Activated CD4-positive, alpha-beta T cell treated with anti-CD3 and anti-CD28 coated beads for 36 hours (primary cell): ENCODE data around the gene RNF214. TPM values are rescaled to one million over a fixed set of nuclear protein-coding genes. Genes with fewer than 3 reads are reported as not detected.
"Not testable (repeated sequence)": the region's sequence is repeated elsewhere in the genome, so short reads cannot be mapped to it uniquely, and the experiment has no call there.

Experiments
- ATAC-seq: fragments of 200-7000 bp; cut with Tn5 transposase; one replicate; pipeline ENCODE4 v1.10.0; 2021; ENCODE audit warnings: mild to moderate bottlenecking, moderate library complexity
- CTCF ChIA-PET: fragments of 350-600 bp; sonication (Branson Sonifier 250); formaldehyde crosslinking; loops from one replicate; lab custom pipeline; 2021; ENCODE audit warnings: antibody characterized with exemption; lab: Charles Lee
- POLR2A ChIA-PET: fragments of 350-600 bp; sonication (Branson Sonifier 250); formaldehyde crosslinking; loops from one replicate; lab custom pipeline; 2021; ENCODE audit warnings: antibody characterized with exemption, inconsistent platforms; lab: Charles Lee
- DNase-seq: peaks from one replicate; pipeline ENCODE4 v3.0.0-alpha.2; 2020
- H3K27ac Mint-ChIP-seq: one replicate; pipeline ENCODE4 v1.8.0; 2021; ENCODE audit warnings: mixed read lengths
- H3K27me3 Mint-ChIP-seq: one replicate; pipeline ENCODE4 v1.8.0; 2021; ENCODE audit warnings: mixed read lengths
- H3K36me3 Mint-ChIP-seq: one replicate; pipeline ENCODE4 v1.8.0; 2021; ENCODE audit warnings: low read depth, mixed read lengths
- H3K4me1 Mint-ChIP-seq: one replicate; pipeline ENCODE4 v1.8.0; 2021; ENCODE audit warnings: mixed read lengths
- H3K4me3 Mint-ChIP-seq: one replicate; pipeline ENCODE4 v1.8.0; 2021; ENCODE audit warnings: mild to moderate bottlenecking, moderate library complexity, mixed read lengths
- H3K9me3 Mint-ChIP-seq: one replicate; pipeline ENCODE4 v1.8.0; 2021; ENCODE audit warnings: low read depth, mixed read lengths
- intact Hi-C, 2 experiments: fragments of 100-400 bp; cut with DNase I in 1 of 2; cut with micrococcal nuclease in 1 of 2; formaldehyde crosslinking; loops; one replicate each; pipeline versions ENCODE4 v1.14.2 to v1.15.1; 2022 to 2024; cut with DNase I, micrococcal nuclease
- total RNA-seq, 2 experiments: library from RNA; stranded (reverse); gene quantifications; one replicate each; pipeline ENCODE4 v1.2.3, GENCODE V29; 2021

Gene RNF214
- total RNA-seq, 2 experiments from 2014 or later, result 19.3 to 24.6 TPM

DNA sequence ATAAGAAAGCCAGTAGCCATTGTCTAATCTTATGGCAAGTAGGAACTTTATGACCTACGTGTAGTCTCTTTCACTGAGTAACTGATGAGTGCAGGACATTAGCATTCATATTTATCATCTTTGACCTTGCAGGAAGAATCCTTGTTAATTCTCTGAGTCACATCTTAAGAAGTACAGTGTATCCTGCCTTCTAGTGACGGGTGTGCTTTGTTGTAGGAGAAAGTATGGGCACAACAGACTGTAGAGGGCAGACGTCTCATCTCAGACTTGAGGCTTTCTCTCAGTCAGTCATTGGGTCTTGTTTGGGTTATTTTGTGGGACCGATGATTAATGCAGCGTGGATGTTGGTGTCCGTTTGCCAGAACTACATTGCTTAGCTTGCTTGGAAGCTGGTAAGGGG is 6.8 kb downstream of the RNF214 start:
- Mint-ChIP-seq H3K4me1 (peaks cover 3% of the 10 kb centered on the region), H3K9me3 (no peaks in the 10 kb centered on the region), H3K27me3 (no peaks in the 10 kb centered on the region), H3K4me3 (no peak overlapping the region), H3K36me3 (peaks cover 16% of the 10 kb centered on the region), H3K27ac (no peak overlapping the region)
- ChIA-PET POLR2A (no interaction called here), CTCF (no interaction called here)
- ATAC-seq (no peak), DNase-seq (no peak)
- intact Hi-C loops, result loop anchor here (10.0 kb wide), 2 partner anchors 576 to 806 kb away; no protein-coding TSS in a partner anchor

DNA sequence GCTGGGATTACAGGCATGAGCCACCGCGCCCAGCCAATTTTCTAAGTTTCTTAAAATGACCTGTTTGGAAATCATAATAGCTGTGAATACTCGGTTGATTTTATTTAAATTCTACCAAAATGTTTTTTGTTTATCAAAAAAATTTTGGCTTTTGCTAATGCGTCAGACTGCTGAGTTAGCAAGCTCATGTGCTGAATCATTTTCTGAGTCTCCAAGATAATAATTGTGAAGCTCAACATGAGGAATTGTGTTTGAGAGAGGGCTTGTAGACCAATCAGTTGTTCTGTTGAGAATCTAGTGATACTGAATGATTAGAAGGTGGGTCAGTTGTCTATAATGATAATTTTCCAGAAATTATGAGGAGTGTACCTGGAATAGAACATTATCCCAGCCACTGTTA is 15.9 kb downstream of the RNF214 start:
- DNase-seq, result no peak
- ChIA-PET POLR2A (no interaction called here), CTCF (interaction anchor here (0.7 to 1.1 kb wide), 2 partner anchors 11 to 22 kb away, joined by 3 read pairs; no protein-coding TSS in a partner anchor)
- Mint-ChIP-seq H3K9me3 (no peaks in the 10 kb centered on the region), H3K27me3 (no peaks in the 10 kb centered on the region), H3K27ac (no peak overlapping the region), H3K4me1 (no peaks in the 10 kb centered on the region), H3K4me3 (no peak overlapping the region), H3K36me3 (peaks cover 34% of the 10 kb centered on the region)
- intact Hi-C loops, result no loop called here
- no peak for ATAC-seq

DNA sequence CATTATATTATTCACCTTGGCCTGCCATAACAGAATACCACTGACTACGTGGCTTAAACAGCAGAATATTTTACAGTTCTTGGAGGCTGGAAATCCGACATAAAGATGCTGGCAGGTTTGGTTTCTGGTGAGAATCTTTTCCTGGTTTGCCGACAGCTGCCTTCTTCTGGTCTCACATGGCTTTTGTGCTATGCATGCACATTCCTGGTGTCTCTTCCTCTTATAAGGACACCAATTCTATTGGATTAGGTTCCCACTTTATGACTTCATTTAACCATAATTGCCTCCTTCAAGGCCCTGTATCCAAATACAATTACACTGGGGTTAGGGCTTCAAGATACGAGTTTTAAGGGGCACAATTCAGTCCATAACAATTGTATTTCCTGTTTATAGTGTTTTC is 17.1 kb downstream of the RNF214 start:
- Mint-ChIP-seq H3K9me3 (no peaks in the 10 kb centered on the region), H3K27me3 (no peaks in the 10 kb centered on the region), H3K4me3 (no peak overlapping the region), H3K27ac (no peak overlapping the region), H3K4me1 (no peaks in the 10 kb centered on the region), H3K36me3 (peaks cover 33% of the 10 kb centered on the region)
- intact Hi-C loops, result no loop called here
- no peak for DNase-seq
- ATAC-seq, result no peak
- ChIA-PET CTCF (no interaction called here), POLR2A (no interaction called here)

DNA sequence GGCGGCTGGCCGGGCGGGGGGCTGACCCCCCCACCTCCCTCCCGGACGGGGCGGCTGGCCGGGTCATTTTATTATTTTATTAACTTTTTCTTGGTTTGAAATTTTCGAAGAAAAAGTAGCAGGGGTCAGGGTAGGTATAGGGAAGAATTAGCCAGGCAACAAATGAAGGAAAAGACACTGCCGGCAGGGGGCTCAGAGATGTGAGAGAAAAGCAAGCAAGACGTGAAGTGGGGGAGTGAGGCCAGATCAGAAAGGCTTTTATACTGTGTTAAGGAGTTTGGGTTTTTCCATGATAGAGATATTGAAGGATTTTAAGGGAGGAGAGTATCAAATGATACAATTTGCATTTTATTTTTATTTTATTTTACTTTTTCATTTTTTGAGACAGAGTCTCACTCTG is 19.0 kb downstream of the RNF214 start:
- POLR2A ChIA-PET, result no interaction called here
- CTCF ChIA-PET, result no interaction called here

DNA sequence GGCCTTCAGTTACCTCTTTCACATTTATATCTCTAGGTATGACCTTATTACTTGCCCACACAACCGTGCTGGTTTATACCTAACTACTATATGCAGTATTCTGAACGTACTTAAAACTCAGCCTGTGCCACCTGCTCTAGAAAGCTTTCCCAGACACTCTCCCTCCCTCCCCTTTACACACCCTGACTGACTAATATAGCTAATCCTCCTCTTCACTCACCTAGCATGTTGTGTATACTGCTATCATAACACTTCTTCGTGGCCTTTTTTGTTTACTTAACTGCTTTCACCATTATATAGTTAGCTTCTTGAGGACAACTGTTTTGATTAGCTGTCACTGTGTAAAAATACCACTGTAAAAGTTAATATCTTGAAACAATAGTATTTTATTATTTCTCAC is 23.5 kb downstream of the RNF214 start:
- DNase-seq (no peak), ATAC-seq (no peak)
- H3K9me3 Mint-ChIP-seq, result no peaks in the 10 kb centered on the region
- no peak overlapping the region for H3K27ac Mint-ChIP-seq
- no peak overlapping the region for H3K4me3 Mint-ChIP-seq
- peaks cover 18% of the 10 kb centered on the region for H3K36me3 Mint-ChIP-seq
- CTCF ChIA-PET, result no interaction called here
- no peaks in the 10 kb centered on the region for H3K27me3 Mint-ChIP-seq
- H3K4me1 Mint-ChIP-seq, result peaks cover 8% of the 10 kb centered on the region
- POLR2A ChIA-PET, result no interaction called here
- intact Hi-C loops, result no loop called here

More for the DNA sequence above, 19.0 kb downstream of the RNF214 start:
- intact Hi-C loops, result no loop called here
- Mint-ChIP-seq H3K4me1 (peaks cover 7% of the 10 kb centered on the region), H3K27me3 (no peaks in the 10 kb centered on the region), H3K36me3 (peaks cover 21% of the 10 kb centered on the region), H3K4me3 (no peak overlapping the region), H3K9me3 (no peaks in the 10 kb centered on the region), H3K27ac (no peak overlapping the region)
- ATAC-seq (no peak), DNase-seq (no peak)

DNA sequence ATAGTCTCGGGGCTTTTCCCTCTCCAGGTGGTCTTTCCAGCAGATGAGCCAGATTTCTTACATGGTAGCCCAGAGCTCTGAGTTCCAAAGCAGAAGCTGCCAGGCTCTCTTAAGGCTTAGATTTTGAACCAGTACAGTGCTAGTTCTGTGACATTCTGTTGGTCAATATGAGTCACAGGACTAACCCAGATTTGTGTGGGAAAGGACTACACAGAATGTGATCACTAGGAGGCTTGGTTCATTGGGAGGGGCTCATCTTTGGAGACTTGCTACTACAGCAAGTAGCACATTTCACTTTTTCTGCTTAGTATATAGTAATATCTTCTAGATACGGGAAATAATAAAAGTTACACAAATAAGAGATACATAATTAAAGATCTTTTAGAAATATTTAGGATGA is 24.1 kb downstream of the RNF214 start:
- intact Hi-C loops, result no loop called here
- ATAC-seq (peak; percentile 44), DNase-seq (no peak)
- peaks cover 8% of the 10 kb centered on the region for H3K4me1 Mint-ChIP-seq
- ChIA-PET CTCF (interaction anchor here (0.8 kb wide), 1 partner anchor 9 kb away, joined by 4 read pairs; no protein-coding TSS in a partner anchor), POLR2A (interaction anchor here (0.7 kb wide), 1 partner anchor 726 kb away, joined by 3 read pairs; no protein-coding TSS in a partner anchor)
- no peaks in the 10 kb centered on the region for H3K27me3 Mint-ChIP-seq
- H3K9me3 Mint-ChIP-seq, result no peaks in the 10 kb centered on the region
- no peak overlapping the region for H3K4me3 Mint-ChIP-seq
- peaks cover 17% of the 10 kb centered on the region for H3K36me3 Mint-ChIP-seq
- no peak overlapping the region for H3K27ac Mint-ChIP-seq

DNA sequence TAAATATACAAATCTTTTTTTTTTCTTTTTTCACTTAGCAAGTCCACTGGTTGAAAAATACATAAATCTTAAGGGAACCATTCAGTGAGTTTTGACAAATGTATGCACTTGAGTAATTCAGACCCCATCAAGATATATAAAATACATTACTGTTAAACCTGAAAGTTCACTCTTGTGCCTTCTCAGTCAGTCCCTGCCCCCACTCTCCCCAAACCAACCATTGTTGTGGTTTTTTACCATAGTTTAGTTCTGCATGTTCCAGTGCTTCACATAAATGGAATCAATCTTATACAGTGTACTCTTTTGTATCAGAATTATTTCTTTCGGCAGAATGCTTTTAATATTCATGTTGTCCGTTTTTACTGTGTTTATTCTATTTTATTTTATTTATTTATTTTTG is 26.1 kb downstream of the RNF214 start:
- intact Hi-C loops, result no loop called here
- no peak for DNase-seq
- Mint-ChIP-seq H3K27ac (no peak overlapping the region), H3K27me3 (no peaks in the 10 kb centered on the region), H3K4me3 (no peak overlapping the region), H3K9me3 (no peaks in the 10 kb centered on the region), H3K4me1 (peaks cover 8% of the 10 kb centered on the region), H3K36me3 (peaks cover 15% of the 10 kb centered on the region)
- CTCF ChIA-PET, result no interaction called here
- POLR2A ChIA-PET, result no interaction called here
- no peak for ATAC-seq

DNA sequence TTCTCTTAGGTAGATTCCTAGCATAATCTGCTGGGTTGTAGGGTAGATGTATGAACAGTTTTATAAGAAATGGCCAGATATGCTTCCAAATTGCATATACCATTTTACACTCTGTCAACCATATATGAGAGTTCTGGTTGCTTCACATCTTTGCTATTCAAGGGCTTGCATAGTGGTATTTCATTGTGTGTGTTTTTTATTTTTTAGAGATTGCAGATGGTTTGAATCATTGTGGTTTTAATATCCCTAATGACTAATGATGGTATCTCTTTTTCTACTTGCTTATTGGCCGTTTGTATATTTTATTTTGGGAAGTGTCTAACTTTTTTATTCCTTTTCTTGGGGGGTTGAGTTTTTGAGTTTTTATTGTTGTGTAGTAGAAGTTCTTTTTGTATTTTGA is 26.9 kb downstream of the RNF214 start:
- no peak for ATAC-seq
- Mint-ChIP-seq H3K27ac (no peak overlapping the region), H3K27me3 (no peaks in the 10 kb centered on the region), H3K4me3 (no peak overlapping the region), H3K9me3 (no peaks in the 10 kb centered on the region), H3K4me1 (peaks cover 8% of the 10 kb centered on the region), H3K36me3 (peaks cover 13% of the 10 kb centered on the region)
- intact Hi-C loops, result no loop called here
- DNase-seq, result no peak
- ChIA-PET CTCF (interaction anchor here (0.7 kb wide), 1 partner anchor 1155 kb away, joined by 3 read pairs; no protein-coding TSS in a partner anchor), POLR2A (no interaction called here)

DNA sequence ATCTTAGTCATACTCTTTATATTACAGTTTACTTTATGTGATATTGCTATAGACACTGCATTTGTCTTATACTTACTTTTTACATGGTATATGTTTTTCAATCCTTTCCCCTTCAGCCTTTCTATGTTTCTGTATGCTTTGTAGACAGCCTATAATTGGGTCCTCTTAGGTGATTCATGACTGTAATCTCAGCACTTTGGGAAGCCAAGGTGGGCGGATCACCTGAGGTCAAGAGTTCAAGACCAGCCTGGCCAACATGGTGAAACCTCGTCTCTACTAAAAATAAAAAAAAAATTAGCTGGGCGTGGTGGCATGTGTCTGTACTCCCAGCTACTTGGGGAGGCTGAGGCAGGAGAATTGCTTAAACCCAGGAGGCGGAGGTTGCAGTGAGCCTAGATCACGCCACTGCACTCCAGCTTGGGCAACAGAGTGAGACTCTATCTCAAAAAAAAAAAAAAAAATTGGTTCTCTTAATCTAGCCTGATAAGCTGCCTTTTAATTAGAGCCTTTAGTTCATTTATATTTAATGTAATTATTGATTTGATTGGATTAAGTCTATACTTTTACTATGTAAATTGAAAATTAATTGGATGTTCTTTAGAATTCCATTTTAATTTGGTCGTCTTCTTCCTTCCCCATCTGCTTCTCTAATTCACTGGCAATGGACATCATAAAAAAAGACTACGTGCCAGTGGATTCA is 32.3 kb downstream of the RNF214 start:
- POLR2A ChIA-PET, DNase-seq, intact Hi-C loops, H3K4me1 Mint-ChIP-seq, H3K9me3 Mint-ChIP-seq, H3K27me3 Mint-ChIP-seq, H3K4me3 Mint-ChIP-seq, ATAC-seq, H3K27ac Mint-ChIP-seq: not testable (repeated sequence)
- CTCF ChIA-PET, result interaction anchor here (1.0 kb wide), 1 partner anchor 8 kb away, joined by 4 read pairs; no protein-coding TSS in a partner anchor
- H3K36me3 Mint-ChIP-seq, result peaks cover 14% of the 10 kb centered on the region

DNA sequence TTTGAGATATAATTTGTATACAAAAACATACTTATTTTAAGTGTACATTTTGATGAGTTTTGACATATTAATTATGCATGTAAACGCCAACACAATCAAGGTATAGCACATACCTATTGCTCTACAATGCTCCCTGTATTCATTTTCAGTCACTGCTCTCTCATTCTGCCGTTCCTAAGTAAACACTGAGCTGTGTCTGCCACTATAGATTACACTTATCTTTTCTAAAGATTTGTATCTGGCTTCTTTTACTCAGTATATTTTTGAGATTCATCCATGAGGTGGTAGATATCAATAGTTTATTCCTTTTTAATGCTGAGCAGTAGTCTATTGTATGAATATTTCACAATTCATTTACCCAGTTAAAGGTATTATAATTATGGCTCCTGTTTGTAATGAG is 33.3 kb downstream of the RNF214 start:
- Mint-ChIP-seq H3K4me1 (no peaks in the 10 kb centered on the region), H3K4me3 (no peak overlapping the region), H3K27me3 (no peaks in the 10 kb centered on the region), H3K36me3 (peaks cover 12% of the 10 kb centered on the region), H3K27ac (no peak overlapping the region), H3K9me3 (no peaks in the 10 kb centered on the region)
- no peak for DNase-seq
- intact Hi-C loops, result no loop called here
- CTCF ChIA-PET, result interaction anchor here (1.0 kb wide), 1 partner anchor 9 kb away, joined by 4 read pairs; no protein-coding TSS in a partner anchor
- POLR2A ChIA-PET, result no interaction called here
- no peak for ATAC-seq

DNA sequence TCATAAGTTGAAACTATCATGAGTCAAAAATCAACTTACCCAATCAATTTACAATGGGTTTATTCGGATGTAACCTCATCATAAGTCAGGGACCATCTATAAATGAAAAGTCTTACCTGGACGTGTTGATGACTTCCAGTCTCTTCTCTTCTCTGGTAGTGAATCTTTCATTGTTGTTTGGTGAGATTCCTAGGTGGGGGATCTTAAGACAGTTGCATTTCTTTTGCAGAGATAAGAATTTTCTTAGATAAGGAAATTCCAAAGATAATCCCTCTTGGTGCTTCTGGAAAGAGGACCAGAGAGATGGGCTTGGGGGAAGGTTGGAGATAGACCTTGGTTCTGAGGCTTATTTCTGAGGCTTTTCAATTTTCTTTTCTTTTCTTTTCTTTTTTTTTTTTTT is 37.4 kb downstream of the RNF214 start:
- DNase-seq, result no peak
- CTCF ChIA-PET, result no interaction called here
- no peak for ATAC-seq
- no peaks in the 10 kb centered on the region for H3K9me3 Mint-ChIP-seq
- H3K4me3 Mint-ChIP-seq, result no peak overlapping the region
- POLR2A ChIA-PET, result no interaction called here
- peaks cover 18% of the 10 kb centered on the region for H3K36me3 Mint-ChIP-seq
- H3K27ac Mint-ChIP-seq, result no peak overlapping the region
- peaks cover 2% of the 10 kb centered on the region for H3K4me1 Mint-ChIP-seq
- intact Hi-C loops, result no loop called here
- no peaks in the 10 kb centered on the region for H3K27me3 Mint-ChIP-seq

DNA sequence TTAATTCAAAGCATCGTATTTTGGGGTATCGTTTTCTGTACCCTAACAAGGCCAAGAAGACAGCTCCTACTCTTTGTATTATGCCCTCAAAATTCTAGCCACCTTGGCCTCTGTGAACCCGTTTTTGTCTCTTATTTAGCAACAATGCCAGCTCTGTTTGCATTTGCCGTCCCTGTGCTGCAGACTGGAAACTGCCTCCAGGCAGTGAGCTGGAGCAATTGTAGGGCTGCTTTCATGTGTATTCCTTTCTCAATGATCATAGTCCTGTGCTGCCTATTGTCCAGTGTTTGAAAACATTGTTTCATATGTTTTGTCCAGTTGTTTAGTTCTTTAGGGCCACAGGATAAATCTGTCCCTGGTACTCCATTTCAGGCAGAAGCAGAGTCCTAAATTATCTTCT is 38.7 kb downstream of the RNF214 start:
- no peak for ATAC-seq
- intact Hi-C loops, result no loop called here
- CTCF ChIA-PET, result no interaction called here
- no peaks in the 10 kb centered on the region for H3K9me3 Mint-ChIP-seq
- no peak overlapping the region for H3K27ac Mint-ChIP-seq
- no peak overlapping the region for H3K4me3 Mint-ChIP-seq
- H3K36me3 Mint-ChIP-seq, result peaks cover 24% of the 10 kb centered on the region
- DNase-seq, result no peak
- POLR2A ChIA-PET, result no interaction called here
- H3K27me3 Mint-ChIP-seq, result no peaks in the 10 kb centered on the region
- H3K4me1 Mint-ChIP-seq, result peaks cover 10% of the 10 kb centered on the region
